WTC11 (cell line): ENCODE measurements around the gene CARD9.

ENCODE experiments used
- ATF3 ChIP-seq: sonication (generic); formaldehyde crosslinking; conservative IDR thresholded peaks from 2 replicates; pipeline ENCODE4 v1.8.1; 2022; ENCODE audit warnings: mild to moderate bottlenecking, missing genetic modification reagents
- CTCF ChIP-seq: fragments of 200-600 bp; IDR thresholded peaks from 2 replicates; pipeline ENCODE4 v1.8.0; 2022; ENCODE audit warnings: antibody characterized with exemption
- EMX1 ChIP-seq: fragments of 250-450 bp; sonication (Bioruptor Pico); IDR thresholded peaks from 2 replicates; pipeline ENCODE4 v1.8.0; 2021; ENCODE audit warnings: mild to moderate bottlenecking
- FOXJ3 ChIP-seq: sonication (generic); formaldehyde crosslinking; IDR thresholded peaks from 2 replicates; pipeline ENCODE4 v1.9.0; 2021; ENCODE audit warnings: missing genetic modification reagents, mild to moderate bottlenecking, borderline replicate concordance
- GABPB1 ChIP-seq: sonication (generic); formaldehyde crosslinking; IDR thresholded peaks from 2 replicates; pipeline ENCODE4 v1.8.1; 2023; ENCODE audit warnings: mild to moderate bottlenecking, missing genetic modification reagents
- HMGA2 ChIP-seq: fragments of 250-450 bp; sonication (Bioruptor Pico); IDR thresholded peaks from 2 replicates; pipeline ENCODE4 v1.4.0; 2021; ENCODE audit warnings: mild to moderate bottlenecking, moderate library complexity
- MYBL2 ChIP-seq: sonication (generic); formaldehyde crosslinking; IDR thresholded peaks from 2 replicates; pipeline ENCODE4 v1.8.1; 2023; ENCODE audit warnings: mild to moderate bottlenecking, moderate library complexity, missing genetic modification reagents
- ZNF121 ChIP-seq: sonication (generic); formaldehyde crosslinking; IDR thresholded peaks from 2 replicates; pipeline ENCODE4 v1.8.0; 2023; ENCODE audit warnings: missing genetic modification reagents
- TF ChIP-seq, protein P1 (sequence below): fragments of 250-450 bp; sonication (Bioruptor Pico); IDR thresholded peaks from 2 replicates; pipeline ENCODE4 v2.1.2; 2022; ENCODE audit warnings: mild to moderate bottlenecking, moderate library complexity
- TF ChIP-seq, protein P2 (sequence below): sonication (generic); formaldehyde crosslinking; IDR thresholded peaks from 2 replicates; pipeline ENCODE4 v1.8.1; 2022; ENCODE audit warnings: low read depth, missing genetic modification reagents, borderline replicate concordance
- TF ChIP-seq, protein P3 (sequence below): sonication (generic); formaldehyde crosslinking; IDR thresholded peaks from 2 replicates; pipeline ENCODE4 v1.8.0; 2022; ENCODE audit warnings: mild to moderate bottlenecking, missing genetic modification reagents

DNA sequence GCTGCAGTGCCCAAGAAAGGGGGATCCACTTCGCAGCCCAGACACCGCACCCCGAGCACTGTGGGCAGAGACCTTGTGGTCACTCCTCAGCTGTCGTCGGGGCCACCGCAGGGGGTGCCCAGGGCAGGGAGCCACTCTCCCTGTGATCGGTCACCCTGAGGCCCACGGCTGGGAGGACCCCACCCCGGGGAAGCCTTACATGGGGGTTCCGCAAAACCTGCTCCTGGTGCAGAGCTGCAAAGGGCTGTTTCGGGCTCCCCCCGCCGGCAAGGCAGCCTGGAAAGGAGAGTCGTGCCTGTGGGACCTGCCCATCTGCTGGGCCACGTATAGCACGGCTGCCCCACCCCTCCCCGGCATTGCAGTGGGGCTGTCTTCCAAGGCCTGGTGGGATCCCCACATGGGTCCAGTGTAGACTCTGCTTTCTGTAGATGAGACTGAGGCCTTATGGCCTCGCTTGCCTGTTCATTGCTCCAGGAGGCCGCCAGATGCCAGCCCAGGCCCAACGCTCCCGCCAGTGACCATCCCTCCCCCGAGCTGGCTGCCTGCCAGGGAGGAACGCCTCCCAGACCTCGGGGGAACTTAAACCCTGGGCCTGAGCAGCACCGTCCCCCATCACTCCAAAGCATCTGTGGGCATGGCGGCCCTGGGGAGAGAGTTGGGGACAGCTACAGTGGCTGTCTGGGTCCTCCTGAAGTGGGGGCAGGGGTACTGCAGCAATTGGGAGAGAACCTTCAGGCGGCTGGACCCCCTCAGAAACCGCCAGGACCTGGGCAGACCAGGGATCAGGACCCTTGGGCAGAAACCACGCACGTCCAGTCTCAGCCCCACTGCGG, 8.3 kb downstream of the CARD9 start:
- no peak for TF ChIP-seq CTCF
- TF ChIP-seq FOXJ3 (CRISPR knock-in tag): no peak
- no peak for TF ChIP-seq ATF3 (CRISPR knock-in tag)
- TF ChIP-seq ZNF121 (CRISPR knock-in tag): no peak
- TF ChIP-seq, protein P1, sequence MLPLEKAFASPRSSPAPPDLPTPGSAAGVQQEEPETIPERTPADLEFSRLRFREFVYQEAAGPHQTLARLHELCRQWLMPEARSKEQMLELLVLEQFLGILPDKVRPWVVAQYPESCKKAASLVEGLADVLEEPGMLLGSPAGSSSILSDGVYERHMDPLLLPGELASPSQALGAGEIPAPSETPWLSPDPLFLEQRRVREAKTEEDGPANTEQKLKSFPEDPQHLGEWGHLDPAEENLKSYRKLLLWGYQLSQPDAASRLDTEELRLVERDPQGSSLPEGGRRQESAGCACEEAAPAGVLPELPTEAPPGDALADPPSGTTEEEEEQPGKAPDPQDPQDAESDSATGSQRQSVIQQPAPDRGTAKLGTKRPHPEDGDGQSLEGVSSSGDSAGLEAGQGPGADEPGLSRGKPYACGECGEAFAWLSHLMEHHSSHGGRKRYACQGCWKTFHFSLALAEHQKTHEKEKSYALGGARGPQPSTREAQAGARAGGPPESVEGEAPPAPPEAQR (CRISPR knock-in tag): no peak
- TF ChIP-seq, protein P2, sequence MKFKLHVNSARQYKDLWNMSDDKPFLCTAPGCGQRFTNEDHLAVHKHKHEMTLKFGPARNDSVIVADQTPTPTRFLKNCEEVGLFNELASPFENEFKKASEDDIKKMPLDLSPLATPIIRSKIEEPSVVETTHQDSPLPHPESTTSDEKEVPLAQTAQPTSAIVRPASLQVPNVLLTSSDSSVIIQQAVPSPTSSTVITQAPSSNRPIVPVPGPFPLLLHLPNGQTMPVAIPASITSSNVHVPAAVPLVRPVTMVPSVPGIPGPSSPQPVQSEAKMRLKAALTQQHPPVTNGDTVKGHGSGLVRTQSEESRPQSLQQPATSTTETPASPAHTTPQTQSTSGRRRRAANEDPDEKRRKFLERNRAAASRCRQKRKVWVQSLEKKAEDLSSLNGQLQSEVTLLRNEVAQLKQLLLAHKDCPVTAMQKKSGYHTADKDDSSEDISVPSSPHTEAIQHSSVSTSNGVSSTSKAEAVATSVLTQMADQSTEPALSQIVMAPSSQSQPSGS (CRISPR knock-in tag): no peak
- TF ChIP-seq, protein P3, sequence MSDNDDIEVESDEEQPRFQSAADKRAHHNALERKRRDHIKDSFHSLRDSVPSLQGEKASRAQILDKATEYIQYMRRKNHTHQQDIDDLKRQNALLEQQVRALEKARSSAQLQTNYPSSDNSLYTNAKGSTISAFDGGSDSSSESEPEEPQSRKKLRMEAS (CRISPR knock-in tag): no peak
- no peak for TF ChIP-seq EMX1 (CRISPR knock-in tag)
- no peak for TF ChIP-seq MYBL2
- TF ChIP-seq HMGA2 (CRISPR knock-in tag): no peak
- no peak for TF ChIP-seq GABPB1 (CRISPR knock-in tag)
